OCI-LY1 (cell line): ENCODE results near the gene RGSL1.

Experiments
- H2AFZ ChIP-seq: fragments of 200-600 bp; sonication (generic), shearing (Covaris generic); 2 replicates; pipeline ENCODE4 v1.6.0; 2014; ENCODE audit warnings: antibody characterized with exemption, mild to moderate bottlenecking, low read length
- H3F3A ChIP-seq: fragments of 200-600 bp; sonication (generic), shearing (Covaris generic); 2 replicates; pipeline ENCODE4 v1.6.0; 2014; ENCODE audit warnings: mild to moderate bottlenecking, antibody characterized with exemption, low read length, moderate library complexity; ENCODE audit not compliant: insufficient read depth
- H3K27ac ChIP-seq: fragments of 200-600 bp; sonication (generic); 2 replicates; pipeline ENCODE4 v1.5.1; 2014; ENCODE audit warnings: low read length, mixed run types, mild to moderate bottlenecking, low read depth; ENCODE audit not compliant: poor library complexity, severe bottlenecking
- H3K27me3 ChIP-seq: fragments of 200-600 bp; sonication (generic); 2 replicates; pipeline ENCODE4 v1.6.0; 2014; ENCODE audit warnings: antibody characterized with exemption, mild to moderate bottlenecking, low read length, moderate library complexity; ENCODE audit not compliant: insufficient read depth
- H3K36me3 ChIP-seq: fragments of 200-600 bp; sonication (generic); 2 replicates; pipeline ENCODE4 v1.6.1; 2014; ENCODE audit warnings: mild to moderate bottlenecking, antibody characterized with exemption, low read length, moderate library complexity, mixed read lengths; ENCODE audit not compliant: insufficient read depth
- H3K4me1 ChIP-seq: fragments of 200-600 bp; sonication (generic); 2 replicates; pipeline ENCODE4 v1.5.1; 2014; ENCODE audit warnings: mild to moderate bottlenecking, low read length, moderate library complexity; ENCODE audit not compliant: insufficient read depth, severe bottlenecking
- H3K4me2 ChIP-seq: fragments of 200-600 bp; sonication (generic), shearing (Covaris generic); 2 replicates; pipeline ENCODE4 v1.6.1; 2014; ENCODE audit warnings: low read length
- H3K4me3 ChIP-seq: fragments of 200-600 bp; sonication (generic); 2 replicates; pipeline ENCODE4 v1.5.1; 2014; ENCODE audit warnings: low read length, low read depth, mild to moderate bottlenecking, mixed read lengths; ENCODE audit not compliant: poor library complexity, severe bottlenecking
- H3K79me2 ChIP-seq: fragments of 200-600 bp; shearing (Covaris generic); 2 replicates; pipeline ENCODE4 v1.6.1; 2016; ENCODE audit warnings: mixed run types, low read length, mixed read lengths; ENCODE audit not compliant: insufficient read depth
- H3K9ac ChIP-seq: fragments of 200-600 bp; sonication (generic), shearing (Covaris generic); 2 replicates; pipeline ENCODE4 v1.6.1; 2014; ENCODE audit warnings: mild to moderate bottlenecking, low read length, mixed read lengths
- H3K9me2 ChIP-seq: fragments of 200-600 bp; sonication (generic), shearing (Covaris generic); 2 replicates; pipeline ENCODE4 v1.6.1; 2014; ENCODE audit warnings: low read depth, mild to moderate bottlenecking, low read length, mixed read lengths
- H3K9me3 ChIP-seq: fragments of 200-600 bp; shearing (Covaris generic); 2 replicates; pipeline ENCODE4 v1.6.1; 2014; ENCODE audit warnings: low read length, mixed read lengths
- H4K20me1 ChIP-seq: fragments of 200-600 bp; sonication (generic), shearing (Covaris generic); 2 replicates; pipeline ENCODE4 v1.6.0; 2016; ENCODE audit warnings: mild to moderate bottlenecking, low read length; ENCODE audit not compliant: insufficient read depth
- CTCF ChIP-seq: fragments of 200-600 bp; sonication (generic), shearing (Covaris generic); IDR thresholded peaks from 2 replicates; pipeline ENCODE4 v1.5.1; 2017; ENCODE audit warnings: mild to moderate bottlenecking, antibody characterized with exemption, low read length, moderate library complexity, mixed read lengths
- EZH2 ChIP-seq: fragments of 200-600 bp; sonication (generic), shearing (Covaris generic); IDR thresholded peaks from 2 replicates; pipeline ENCODE4 v1.8.0; 2017; ENCODE audit warnings: borderline replicate concordance, mixed run types, mild to moderate bottlenecking, antibody characterized with exemption, low read length, moderate library complexity, mixed read lengths

RGSL1 gene

GRCh38 chr1:182426442-182427430 lies 23.2 kb upstream of the RGSL1 start:
- Histone ChIP-seq H4K20me1 (no peaks in the 10 kb centered on the region), H3K27me3 (no peaks in the 10 kb centered on the region), H3K9ac (no peak overlapping the region), H3K79me2 (no peaks in the 10 kb centered on the region), H3K4me3 (no peak overlapping the region), H3K4me2 (no peak overlapping the region), H3K9me2 (no peaks in the 10 kb centered on the region), H2AFZ (no peak overlapping the region), H3K27ac (no peak overlapping the region), H3K9me3 (no peaks in the 10 kb centered on the region), H3K36me3 (no peaks in the 10 kb centered on the region), H3K4me1 (no peaks in the 10 kb centered on the region), H3F3A (no peaks in the 10 kb centered on the region)
- TF ChIP-seq EZH2: no peak
- no peak for TF ChIP-seq CTCF

GRCh38 chr1:182428043-182428442 lies 21.9 kb upstream of the RGSL1 start:
- Histone ChIP-seq H3K27me3 (no peaks in the 10 kb centered on the region), H3K9ac (no peak overlapping the region), H2AFZ (no peak overlapping the region), H3K4me2 (no peak overlapping the region), H3K27ac (no peak overlapping the region), H3F3A (no peaks in the 10 kb centered on the region), H3K36me3 (no peaks in the 10 kb centered on the region), H3K9me3 (no peaks in the 10 kb centered on the region), H3K4me3 (no peak overlapping the region), H3K9me2 (no peaks in the 10 kb centered on the region), H3K79me2 (no peaks in the 10 kb centered on the region), H4K20me1 (no peaks in the 10 kb centered on the region), H3K4me1 (no peaks in the 10 kb centered on the region)
- TF ChIP-seq CTCF (no peak), EZH2 (no peak)

GRCh38 chr1:182430263-182431068 lies 19.5 kb upstream of the RGSL1 start:
- TF ChIP-seq CTCF (no peak), EZH2 (no peak)
- H3K4me2 ChIP-seq: no peak overlapping the region
- H3K4me3 ChIP-seq: no peak overlapping the region

More at GRCh38 chr1:182430263-182431068, 19.5 kb upstream of the RGSL1 start:
- Histone ChIP-seq H3K27me3 (no peaks in the 10 kb centered on the region), H3K9ac (no peak overlapping the region), H3K27ac (no peak overlapping the region), H4K20me1 (no peaks in the 10 kb centered on the region), H3K4me1 (no peaks in the 10 kb centered on the region), H3F3A (no peaks in the 10 kb centered on the region), H3K9me2 (no peaks in the 10 kb centered on the region), H3K36me3 (no peaks in the 10 kb centered on the region), H3K9me3 (no peaks in the 10 kb centered on the region), H2AFZ (no peak overlapping the region), H3K79me2 (no peaks in the 10 kb centered on the region)
